Endothelial cell (in vitro differentiated cells): ENCODE data around the gene IL1RAPL2. TPM values are rescaled to one million over a fixed set of nuclear protein-coding genes. Genes with fewer than 3 reads are reported as not detected.

Experiments
- DNase-seq: peaks from one replicate; pipeline ENCODE4 v3.0.0; 2021; ENCODE audit warnings: low spot score
- H3K27ac Mint-ChIP-seq: one replicate; pipeline ENCODE4 v1.8.0; 2021; ENCODE audit warnings: mixed read lengths, inconsistent platforms; ENCODE audit not compliant: unreplicated experiment
- H3K27me3 Mint-ChIP-seq: one replicate; pipeline ENCODE4 v1.8.0; 2021; ENCODE audit warnings: mild to moderate bottlenecking, moderate library complexity, mixed read lengths, inconsistent platforms; ENCODE audit not compliant: unreplicated experiment
- H3K36me3 Mint-ChIP-seq: one replicate; pipeline ENCODE4 v1.8.0; 2021; ENCODE audit warnings: mild to moderate bottlenecking, low read depth, mixed read lengths, inconsistent platforms; ENCODE audit not compliant: unreplicated experiment
- H3K4me1 Mint-ChIP-seq: one replicate; pipeline ENCODE4 v1.8.0; 2021; ENCODE audit warnings: mild to moderate bottlenecking, mixed read lengths, inconsistent platforms; ENCODE audit not compliant: unreplicated experiment
- H3K4me3 Mint-ChIP-seq: one replicate; pipeline ENCODE4 v1.8.0; 2021; ENCODE audit warnings: mild to moderate bottlenecking, mixed read lengths, inconsistent platforms; ENCODE audit not compliant: unreplicated experiment
- H3K9me3 Mint-ChIP-seq: one replicate; pipeline ENCODE4 v1.8.0; 2021; ENCODE audit warnings: mixed read lengths, inconsistent platforms; ENCODE audit not compliant: unreplicated experiment
- CTCF ChIP-seq: fragments of 200-600 bp; sonication (generic); IDR thresholded peaks from one replicate; pipeline ENCODE4 v1.5.0; 2021; ENCODE audit warnings: antibody characterized with exemption; ENCODE audit not compliant: unreplicated experiment
- total RNA-seq: library from RNA; stranded (reverse); fragmentation: NEBNext Ultra II Directional; extraction: Animal tissue kit (Norgen Biotek cat#: 25700); gene quantifications from one replicate; pipeline ENCODE4 v1.2.1, GENCODE V29; 2021; ENCODE audit not compliant: unreplicated experiment

The IL1RAPL2 gene
- total RNA-seq, 1 donor from 2014 or later, result 0.51 TPM

- Mint-ChIP-seq H3K9me3 (no peaks in the 10 kb centered on the region), H3K4me1 (no peaks in the 10 kb centered on the region), H3K27ac (no peak overlapping the region), H3K36me3 (no peaks in the 10 kb centered on the region), H3K27me3 (no peaks in the 10 kb centered on the region), H3K4me3 (no peak overlapping the region)
- TF ChIP-seq CTCF, result no peak
- no peak for DNase-seq
Observed at GRCh38 chrX:104972737-104973136, 406.7 kb downstream of the IL1RAPL2 start.

GRCh38 chrX:104987063-104987462 lies 421.1 kb downstream of the IL1RAPL2 start:
- Mint-ChIP-seq H3K4me1 (no peaks in the 10 kb centered on the region), H3K27me3 (no peaks in the 10 kb centered on the region), H3K9me3 (no peaks in the 10 kb centered on the region), H3K27ac (no peak overlapping the region), H3K4me3 (no peak overlapping the region), H3K36me3 (no peaks in the 10 kb centered on the region)
- no peak for TF ChIP-seq CTCF
- no peak for DNase-seq

- Mint-ChIP-seq H3K4me1 (no peaks in the 10 kb centered on the region), H3K9me3 (no peaks in the 10 kb centered on the region), H3K4me3 (no peak overlapping the region), H3K27ac (no peak overlapping the region), H3K27me3 (no peaks in the 10 kb centered on the region), H3K36me3 (no peaks in the 10 kb centered on the region)
- no peak for DNase-seq
- no peak for TF ChIP-seq CTCF
Observed at GRCh38 chrX:104988038-104988437, 422.0 kb downstream of the IL1RAPL2 start.

GRCh38 chrX:104995546-104995945 lies 429.5 kb downstream of the IL1RAPL2 start:
- no peak for DNase-seq
- no peak overlapping the region for H3K4me3 Mint-ChIP-seq
- no peaks in the 10 kb centered on the region for H3K27me3 Mint-ChIP-seq
- peaks cover 11% of the 10 kb centered on the region for H3K9me3 Mint-ChIP-seq
- H3K4me1 Mint-ChIP-seq, result no peaks in the 10 kb centered on the region
- H3K27ac Mint-ChIP-seq, result no peak overlapping the region
- TF ChIP-seq CTCF, result no peak
- no peaks in the 10 kb centered on the region for H3K36me3 Mint-ChIP-seq

- no peaks in the 10 kb centered on the region for H3K36me3 Mint-ChIP-seq
- no peak for DNase-seq
- TF ChIP-seq CTCF, result no peak
- no peak overlapping the region for H3K4me3 Mint-ChIP-seq
- no peaks in the 10 kb centered on the region for H3K4me1 Mint-ChIP-seq
- no peak overlapping the region for H3K27ac Mint-ChIP-seq
- H3K9me3 Mint-ChIP-seq, result no peaks in the 10 kb centered on the region
- H3K27me3 Mint-ChIP-seq, result no peaks in the 10 kb centered on the region
Observed at GRCh38 chrX:105006103-105006502, 440.1 kb downstream of the IL1RAPL2 start.
